Measurements from ENCODE around the gene GMDS.

Gene GMDS

DNA sequence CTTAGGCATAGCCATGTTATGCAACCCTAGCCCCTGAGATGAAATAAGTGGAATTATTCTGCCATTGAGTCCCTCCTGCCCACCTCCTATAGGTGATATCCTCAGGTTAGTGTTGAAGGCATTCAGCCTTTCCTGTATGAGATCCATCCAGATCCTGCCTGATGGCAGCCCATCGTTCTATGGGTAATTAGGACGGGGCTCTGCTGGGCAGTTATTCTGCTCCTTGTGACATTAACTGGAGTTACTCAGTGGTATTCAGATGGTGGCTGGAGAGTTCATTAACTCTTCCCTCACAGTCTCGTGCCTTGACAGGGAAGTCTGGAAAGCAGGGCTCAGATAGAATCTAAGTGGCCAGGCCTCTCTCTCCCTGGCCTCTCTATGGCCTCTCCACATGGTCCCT is 9.3 kb upstream of the GMDS start:
- Mint-ChIP-seq H3K27ac (no peak overlapping the region), H3K9me3 (peaks cover 13% of the 10 kb centered on the region), H3K4me3 (no peak overlapping the region), H3K27me3 (no peaks in the 10 kb centered on the region), H3K36me3 (ENCODE audit: low read depth) (peaks cover 34% of the 10 kb centered on the region), H3K4me1 (no peaks in the 10 kb centered on the region)
- ATAC-seq, result no peak
- DNase-seq, result no peak

DNA sequence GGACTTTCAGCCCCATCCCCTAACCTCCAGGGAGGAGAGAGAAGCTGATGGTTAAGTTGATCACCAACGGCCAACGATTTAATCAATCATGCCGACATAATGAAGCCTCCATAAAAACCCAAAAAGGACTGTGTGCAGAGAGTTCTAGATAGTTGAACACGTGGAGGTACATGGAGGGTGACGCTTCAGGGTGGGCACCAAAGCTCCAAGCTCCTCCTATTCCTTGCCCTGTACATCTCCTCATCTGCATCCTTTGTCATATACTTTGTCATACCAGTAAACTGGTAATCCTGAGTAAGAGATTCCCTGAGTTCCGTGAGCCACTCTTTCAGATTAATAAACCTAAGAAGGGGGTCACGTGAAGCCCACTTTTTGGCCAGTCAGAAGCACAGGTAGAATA is 3.7 kb upstream of the GMDS start:
- no peak overlapping the region for H3K27ac Mint-ChIP-seq
- no peaks in the 10 kb centered on the region for H3K27me3 Mint-ChIP-seq
- ATAC-seq (no peak), DNase-seq (no peak)
- no peak overlapping the region for H3K4me3 Mint-ChIP-seq
- H3K9me3 Mint-ChIP-seq, result no peaks in the 10 kb centered on the region
- H3K36me3 Mint-ChIP-seq (ENCODE audit: low read depth), result peaks cover 14% of the 10 kb centered on the region
- H3K4me1 Mint-ChIP-seq, result peaks cover 28% of the 10 kb centered on the region

DNA sequence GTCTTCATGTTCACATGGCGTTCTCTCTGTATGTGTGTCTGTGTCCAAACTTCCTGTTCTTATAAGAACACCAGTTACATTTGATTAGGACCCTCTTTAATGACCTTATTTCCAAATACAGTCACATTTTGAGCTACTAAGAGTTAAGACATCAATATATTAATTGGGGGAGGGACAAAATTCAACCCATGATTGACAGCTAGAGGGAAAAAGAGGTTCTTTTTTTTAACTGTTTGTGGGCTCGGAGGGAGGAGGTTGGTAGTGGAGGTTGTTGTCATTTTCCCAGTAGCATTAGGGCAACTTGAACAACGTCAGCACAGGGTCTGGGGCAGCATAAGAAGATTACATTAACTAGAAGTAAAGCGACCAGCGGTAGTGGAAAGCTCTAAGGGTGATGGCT is 2.3 kb upstream of the GMDS start:
- no peak overlapping the region for H3K27ac Mint-ChIP-seq
- H3K4me3 Mint-ChIP-seq, result no peak overlapping the region

DNA sequence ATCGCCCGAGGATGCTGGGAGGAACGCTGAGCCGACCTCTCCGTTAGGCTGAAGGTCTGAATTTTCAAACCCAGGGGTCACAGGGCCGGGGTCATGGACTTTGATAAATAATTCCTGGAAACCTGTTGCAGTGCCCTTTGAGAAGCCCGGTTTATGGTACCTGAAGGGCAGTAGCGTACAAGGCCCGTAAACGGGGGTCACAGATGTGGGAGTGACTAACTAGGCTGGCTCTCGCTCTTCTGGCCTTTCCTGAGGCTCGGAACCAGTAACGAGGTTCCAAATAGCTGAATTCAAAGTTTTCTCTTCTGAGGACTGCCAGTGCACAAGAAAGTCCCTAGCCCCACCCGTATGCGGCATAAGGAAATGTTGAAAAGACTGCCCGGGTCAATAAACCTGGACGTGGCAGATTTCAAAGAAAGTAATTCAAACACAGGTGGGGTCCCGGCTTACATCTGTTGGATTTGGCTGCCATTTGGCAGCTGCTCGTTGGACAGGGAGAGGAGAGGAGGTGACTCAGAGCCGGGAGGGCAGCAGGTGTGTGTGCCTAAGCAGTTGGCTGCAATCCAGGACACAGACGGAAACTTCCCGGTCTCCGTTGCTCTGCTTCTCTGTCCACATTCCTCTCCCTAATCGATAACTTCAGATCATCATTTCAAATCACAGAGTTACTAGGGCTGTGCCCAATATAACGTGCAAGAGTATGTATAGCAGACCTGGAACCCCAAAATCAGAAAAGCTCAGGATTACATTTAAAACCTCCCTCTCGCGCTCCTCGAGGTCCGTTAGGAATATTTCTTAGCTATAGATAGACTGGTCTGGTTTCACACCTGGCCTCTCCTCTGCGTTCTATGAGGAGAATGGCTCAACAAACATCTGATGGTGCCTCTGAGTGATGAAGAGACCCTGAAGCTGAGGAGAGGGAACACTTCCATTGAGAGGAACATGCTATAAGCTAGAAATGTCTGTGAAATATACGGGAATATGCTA is 765 bp upstream of the GMDS start:
- H3K4me1 Mint-ChIP-seq, result peaks cover 55% of the 10 kb centered on the region
- peak overlapping the region; percentile 90 for H3K4me3 Mint-ChIP-seq
- peak overlapping the region; percentile 93 for H3K27ac Mint-ChIP-seq
- H3K36me3 Mint-ChIP-seq (ENCODE audit: low read depth), result peaks cover 9% of the 10 kb centered on the region
- ATAC-seq (no peak), DNase-seq (peak; percentile 52)
- H3K27me3 Mint-ChIP-seq, result no peaks in the 10 kb centered on the region
- no peaks in the 10 kb centered on the region for H3K9me3 Mint-ChIP-seq

More for the DNA sequence above, 2.3 kb upstream of the GMDS start:
- H3K27me3 Mint-ChIP-seq, result no peaks in the 10 kb centered on the region
- no peaks in the 10 kb centered on the region for H3K9me3 Mint-ChIP-seq
- ATAC-seq (no peak), DNase-seq (no peak)
- peaks cover 6% of the 10 kb centered on the region for H3K36me3 Mint-ChIP-seq (ENCODE audit: low read depth)
- H3K4me1 Mint-ChIP-seq, result peaks cover 40% of the 10 kb centered on the region

DNA sequence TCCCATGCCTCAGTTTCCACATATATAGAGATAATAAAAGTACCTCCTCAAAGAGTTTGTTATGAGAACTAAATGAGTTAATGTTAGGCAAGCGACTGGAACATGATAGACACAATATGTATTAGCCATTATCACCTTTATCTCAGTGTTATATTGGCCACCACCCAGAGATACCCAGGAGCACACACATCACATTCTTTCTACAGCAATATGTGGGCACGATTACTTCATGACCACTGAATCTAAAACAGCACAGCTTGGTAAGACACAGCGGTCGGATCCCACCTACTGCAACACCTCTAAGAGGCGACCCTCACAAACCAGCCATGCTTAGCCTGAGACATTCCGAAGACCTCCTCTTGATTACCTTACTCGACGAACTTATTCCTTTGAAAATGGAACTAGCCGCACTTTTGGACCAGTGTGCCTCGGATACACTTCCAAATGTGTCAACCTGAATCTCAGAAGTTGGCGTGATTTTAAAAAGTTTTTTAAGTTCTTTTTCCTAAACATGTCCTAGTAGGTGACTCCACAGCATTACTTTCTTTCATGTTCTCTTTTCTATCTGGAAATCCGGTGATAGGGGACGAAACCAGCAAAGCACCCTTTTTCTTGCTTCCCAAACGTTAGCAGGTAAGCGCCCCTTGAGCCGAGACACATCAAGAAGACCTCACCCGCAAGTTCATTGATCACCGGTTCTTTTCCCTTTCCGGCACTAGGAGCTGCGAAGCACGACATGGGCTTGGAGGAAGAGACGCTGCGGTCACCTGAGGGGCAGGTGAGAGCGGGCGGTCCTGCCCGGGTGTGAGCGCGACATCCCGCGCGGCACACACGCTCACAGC is 923 bp downstream of the GMDS start:
- Mint-ChIP-seq H3K36me3 (ENCODE audit: low read depth) (peaks cover 12% of the 10 kb centered on the region), H3K9me3 (no peaks in the 10 kb centered on the region), H3K4me1 (peaks cover 59% of the 10 kb centered on the region), H3K4me3 (peak overlapping the region; percentile 90), H3K27me3 (no peaks in the 10 kb centered on the region), H3K27ac (peak overlapping the region; percentile 81)
- ATAC-seq (no peak), DNase-seq (no peak)

DNA sequence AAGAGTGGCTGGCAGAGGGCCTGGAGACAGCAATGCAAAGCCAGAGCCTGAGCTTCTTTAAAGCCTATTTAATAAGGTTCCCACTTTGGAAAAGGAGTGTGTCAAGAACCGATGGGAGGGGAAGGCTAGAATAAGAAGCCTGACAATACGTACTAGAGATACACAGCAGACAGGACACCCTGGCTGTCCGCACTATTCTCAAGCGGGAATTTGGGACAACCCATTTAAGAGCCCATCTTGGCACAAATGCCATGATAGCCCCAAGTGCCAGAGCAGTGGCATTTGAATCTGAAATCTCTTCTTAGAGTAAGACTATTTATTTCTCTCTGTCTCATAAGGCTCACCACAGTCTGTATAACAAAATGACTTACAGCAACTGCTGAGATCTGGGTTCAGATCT is 3.1 kb downstream of the GMDS start:
- Mint-ChIP-seq H3K4me1 (peaks cover 51% of the 10 kb centered on the region), H3K9me3 (no peaks in the 10 kb centered on the region), H3K27ac (peak overlapping the region; percentile 47), H3K4me3 (peak overlapping the region; percentile 15), H3K27me3 (no peaks in the 10 kb centered on the region), H3K36me3 (ENCODE audit: low read depth) (peaks cover 6% of the 10 kb centered on the region)
- ATAC-seq (no peak), DNase-seq (no peak)

DNA sequence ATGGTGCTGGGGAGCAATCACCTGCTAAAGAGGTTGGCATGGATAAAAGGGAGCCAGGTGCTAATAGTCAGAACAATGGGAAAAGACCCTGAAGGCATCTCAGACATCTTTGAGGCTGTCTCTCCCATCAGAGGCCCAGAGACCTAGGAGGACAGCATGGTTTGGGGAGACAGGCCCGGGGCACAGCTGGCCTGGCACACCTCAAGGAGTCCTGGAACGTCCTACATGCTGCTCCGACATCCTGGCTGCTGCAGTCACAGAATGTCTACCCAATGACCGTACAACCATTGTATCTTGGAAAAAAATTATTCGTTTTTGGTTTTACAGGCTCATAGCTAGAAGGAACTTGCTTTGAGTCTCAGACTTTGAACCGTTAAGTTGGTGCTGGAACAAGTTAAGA is 4.4 kb downstream of the GMDS start:
- Mint-ChIP-seq H3K4me3 (no peak overlapping the region), H3K27ac (no peak overlapping the region), H3K4me1 (peaks cover 45% of the 10 kb centered on the region), H3K27me3 (no peaks in the 10 kb centered on the region), H3K9me3 (no peaks in the 10 kb centered on the region), H3K36me3 (ENCODE audit: low read depth) (peaks cover 6% of the 10 kb centered on the region)
- ATAC-seq (no peak), DNase-seq (no peak)

DNA sequence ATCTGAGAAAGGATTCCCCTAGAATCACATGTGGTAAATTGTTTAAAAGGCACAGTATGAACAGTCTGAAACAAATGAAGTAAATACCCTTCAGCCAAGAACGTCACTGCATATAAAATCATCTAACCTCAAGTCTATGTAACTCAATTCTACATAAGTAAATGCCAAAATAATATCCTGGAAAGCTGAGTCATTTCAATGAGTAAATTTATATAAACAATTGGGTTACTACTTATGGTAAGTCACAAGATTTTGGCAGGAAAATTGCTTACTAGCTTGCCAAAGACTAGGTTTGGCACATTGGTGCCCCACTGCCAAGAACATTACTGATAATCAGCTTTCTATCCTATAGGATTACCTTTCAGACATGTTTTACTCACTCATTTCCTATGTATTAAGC is 8.4 kb downstream of the GMDS start:
- ATAC-seq, result no peak
- Mint-ChIP-seq H3K4me1 (peaks cover 28% of the 10 kb centered on the region), H3K36me3 (ENCODE audit: low read depth) (peaks cover 7% of the 10 kb centered on the region), H3K27ac (no peak overlapping the region), H3K4me3 (no peak overlapping the region), H3K9me3 (no peaks in the 10 kb centered on the region), H3K27me3 (no peaks in the 10 kb centered on the region)
- DNase-seq, result no peak

DNA sequence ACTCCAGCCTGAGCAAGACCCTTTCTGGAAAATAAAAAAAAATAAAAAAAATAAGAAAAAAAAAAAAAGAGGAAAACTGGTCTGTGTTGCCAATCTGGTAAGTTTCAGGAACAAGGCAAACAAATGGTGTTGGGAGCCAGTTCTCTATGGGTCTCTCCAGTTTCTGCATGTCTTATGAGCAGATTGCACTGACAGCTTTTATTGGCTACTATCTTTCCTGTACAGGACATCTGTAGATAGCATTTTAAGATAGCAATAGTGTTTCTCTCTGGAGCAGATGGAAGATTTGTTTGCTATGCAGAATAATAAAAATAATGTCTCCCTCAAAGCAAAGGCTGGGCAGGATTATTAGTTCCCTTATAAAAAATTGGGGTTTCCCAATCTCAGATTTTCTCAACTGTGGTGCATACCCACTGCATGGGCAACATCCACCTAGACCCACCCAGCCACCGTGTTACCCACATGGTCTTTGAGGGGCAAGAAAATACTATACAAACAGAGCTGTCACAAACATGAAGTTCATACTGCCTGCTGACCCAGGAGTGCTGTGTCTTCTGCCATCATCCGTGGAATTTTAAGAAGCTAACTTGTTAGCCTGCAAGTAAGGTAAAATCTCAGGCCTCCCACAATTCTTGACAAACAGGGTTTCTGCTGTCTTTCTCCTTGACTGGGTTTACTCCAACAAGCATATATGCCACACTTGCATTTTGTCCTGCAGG is 9.5 kb downstream of the GMDS start:
- Mint-ChIP-seq H3K9me3 (no peaks in the 10 kb centered on the region), H3K4me3 (no peak overlapping the region), H3K27ac (no peak overlapping the region), H3K36me3 (ENCODE audit: low read depth) (peaks cover 4% of the 10 kb centered on the region), H3K27me3 (no peaks in the 10 kb centered on the region), H3K4me1 (peaks cover 28% of the 10 kb centered on the region)
- DNase-seq, result no peak
- no peak for ATAC-seq

DNA sequence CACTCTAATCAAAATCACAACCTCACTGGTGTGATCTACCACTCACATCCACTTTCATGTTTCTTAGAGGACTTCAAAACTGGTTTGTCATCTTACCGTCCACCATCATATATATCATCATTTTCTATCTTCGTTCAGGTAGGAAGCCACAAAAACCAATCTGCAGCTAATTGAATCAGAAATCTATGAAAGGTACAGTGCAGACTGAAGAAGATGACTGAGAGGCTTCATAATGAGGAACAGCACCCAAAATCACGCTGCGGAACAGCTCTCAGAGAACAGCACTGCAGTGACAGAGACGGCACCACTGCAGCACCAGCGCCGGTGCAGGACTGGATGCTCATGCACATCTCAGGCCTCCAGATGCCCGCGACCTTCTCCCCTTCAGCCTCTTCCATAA is 13.0 kb downstream of the GMDS start:
- H3K4me1 Mint-ChIP-seq, result peaks cover 36% of the 10 kb centered on the region
- no peak overlapping the region for H3K27ac Mint-ChIP-seq
- H3K27me3 Mint-ChIP-seq, result no peaks in the 10 kb centered on the region
- H3K4me3 Mint-ChIP-seq, result no peak overlapping the region
- no peaks in the 10 kb centered on the region for H3K9me3 Mint-ChIP-seq
- no peak for DNase-seq
- ATAC-seq, result no peak
- H3K36me3 Mint-ChIP-seq (ENCODE audit: low read depth), result peaks cover 1% of the 10 kb centered on the region

DNA sequence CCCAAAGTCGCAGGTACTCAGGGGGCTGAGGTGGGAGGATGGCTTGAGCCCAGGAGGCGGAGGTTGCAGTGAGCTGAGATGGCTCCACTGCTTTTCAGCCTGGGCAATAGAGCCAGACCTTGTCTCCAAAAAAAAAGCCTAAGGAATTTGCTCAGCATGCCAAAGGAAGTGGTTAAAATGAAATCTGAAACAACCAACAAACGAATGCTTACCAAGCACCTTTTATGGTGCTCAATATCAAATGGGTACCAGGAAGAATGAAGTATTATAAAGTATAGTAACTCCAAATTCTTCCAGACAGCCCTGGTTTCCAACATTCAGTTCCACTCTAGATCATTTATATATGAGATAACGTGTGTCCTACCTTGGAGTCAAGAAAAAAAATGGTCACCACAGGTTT is 14.0 kb downstream of the GMDS start:
- Mint-ChIP-seq H3K9me3 (no peaks in the 10 kb centered on the region), H3K36me3 (ENCODE audit: low read depth) (peaks cover 1% of the 10 kb centered on the region), H3K27me3 (no peaks in the 10 kb centered on the region), H3K4me1 (peaks cover 30% of the 10 kb centered on the region), H3K27ac (no peak overlapping the region), H3K4me3 (no peak overlapping the region)
- DNase-seq (no peak), ATAC-seq (no peak)

DNA sequence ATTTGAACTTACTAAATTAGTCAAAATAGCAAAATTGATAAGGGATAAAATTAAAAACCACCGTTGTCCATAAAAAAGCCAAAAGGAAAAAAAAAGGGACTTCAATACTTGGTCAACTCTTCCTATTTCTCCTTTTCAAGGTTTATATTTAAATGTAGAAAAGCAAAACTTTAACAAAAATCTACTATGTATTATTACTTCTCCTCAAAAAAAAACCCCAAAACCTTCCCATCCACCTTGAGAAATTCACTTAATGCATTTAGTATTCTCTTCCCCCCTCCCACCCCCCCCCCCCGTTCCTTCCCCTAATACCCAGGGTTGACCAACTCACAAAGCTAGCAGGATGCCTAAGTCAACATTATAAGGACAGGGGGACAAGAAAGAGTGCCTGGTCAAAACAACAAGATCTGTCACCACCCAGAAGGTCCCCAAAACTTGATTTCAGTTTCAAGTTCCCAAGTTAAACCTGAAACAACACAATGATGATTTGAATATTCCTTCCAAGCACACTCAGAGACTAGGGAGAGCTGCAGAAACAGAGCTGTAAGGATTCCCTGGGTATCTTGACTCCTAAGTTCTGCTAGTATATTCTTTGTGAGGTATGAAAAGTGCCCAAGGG is 14.6 kb downstream of the GMDS start:
- no peaks in the 10 kb centered on the region for H3K9me3 Mint-ChIP-seq
- no peak for ATAC-seq
- H3K36me3 Mint-ChIP-seq (ENCODE audit: low read depth), result peaks cover 1% of the 10 kb centered on the region
- no peak for DNase-seq
- no peak overlapping the region for H3K4me3 Mint-ChIP-seq
- H3K4me1 Mint-ChIP-seq, result peaks cover 31% of the 10 kb centered on the region
- no peak overlapping the region for H3K27ac Mint-ChIP-seq
- H3K27me3 Mint-ChIP-seq, result no peaks in the 10 kb centered on the region

DNA sequence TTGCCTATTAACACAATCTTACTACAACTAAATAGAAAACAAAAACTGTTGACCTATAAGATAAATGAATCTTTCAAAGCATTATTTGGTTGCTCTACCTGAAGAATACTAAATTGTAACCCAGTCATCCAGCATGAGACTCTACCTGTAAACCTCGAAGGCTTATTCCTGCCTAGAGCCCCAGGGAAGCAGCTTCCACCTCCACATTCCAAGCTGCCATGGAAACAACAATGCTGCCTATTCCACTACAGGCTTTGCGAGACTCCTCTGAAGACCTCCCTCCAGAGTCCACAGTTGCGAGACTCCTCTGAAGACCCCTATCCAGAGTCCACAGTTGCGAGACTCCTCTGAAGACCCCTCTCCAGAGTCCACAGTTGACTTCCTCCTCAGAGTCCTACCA is 15.7 kb downstream of the GMDS start:
- H3K4me1 Mint-ChIP-seq, result peaks cover 32% of the 10 kb centered on the region
- H3K4me3 Mint-ChIP-seq, result no peak overlapping the region
- H3K9me3 Mint-ChIP-seq, result no peaks in the 10 kb centered on the region
- H3K27ac Mint-ChIP-seq, result no peak overlapping the region
- H3K27me3 Mint-ChIP-seq, result no peaks in the 10 kb centered on the region
- peaks cover 1% of the 10 kb centered on the region for H3K36me3 Mint-ChIP-seq (ENCODE audit: low read depth)
- ATAC-seq, result no peak
- no peak for DNase-seq

DNA sequence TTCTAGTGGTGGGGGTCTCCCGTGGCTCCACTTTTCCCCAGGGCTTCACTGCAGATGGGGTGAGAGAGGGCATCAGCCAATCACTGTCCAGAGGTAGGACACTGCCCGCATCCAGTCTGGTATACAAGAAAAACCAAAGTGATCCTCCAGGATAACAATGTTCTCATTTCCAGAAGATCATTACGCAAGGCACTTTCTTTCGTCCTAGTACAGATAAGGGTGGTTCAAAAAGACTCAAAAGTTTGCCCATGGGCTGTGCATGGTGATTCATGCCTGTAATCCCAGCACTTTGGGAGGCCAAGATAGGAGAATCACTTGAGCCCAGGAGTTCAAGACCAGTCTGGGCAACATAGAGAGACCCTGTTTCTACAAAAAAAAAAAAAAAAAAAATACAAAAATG is 16.4 kb downstream of the GMDS start:
- Mint-ChIP-seq H3K36me3 (ENCODE audit: low read depth) (peaks cover 1% of the 10 kb centered on the region), H3K27me3 (no peaks in the 10 kb centered on the region), H3K27ac (no peak overlapping the region), H3K4me3 (no peak overlapping the region), H3K4me1 (peaks cover 32% of the 10 kb centered on the region), H3K9me3 (no peaks in the 10 kb centered on the region)
- no peak for DNase-seq
- ATAC-seq, result no peak

Measured in activated naive CD8-positive, alpha-beta T cell treated with anti-CD3 and anti-CD28 coated beads, Interleukin-2, amount 50 U/mL, for 24 hours (primary cell).